H9 (cell line): ENCODE results near the gene SDHB. TPM values are rescaled to one million over a fixed set of nuclear protein-coding genes. Genes with fewer than 3 reads are reported as not detected.

ENCODE experiments used
- DNase-seq: peaks from one replicate; pipeline ENCODE4 v3.0.0-alpha.2; 2017
- H2AFZ ChIP-seq: one replicate; pipeline ENCODE4 v1.6.1; 2013; ENCODE audit warnings: mild to moderate bottlenecking, low read length, control low read depth, moderate library complexity
- H2AK5ac ChIP-seq: 2 replicates; pipeline ENCODE4 v1.6.1; 2013; ENCODE audit warnings: low read length, control low read depth, mixed read lengths; ENCODE audit not compliant: insufficient read length
- H2BK120ac ChIP-seq: one replicate; pipeline ENCODE4 v1.6.1; 2013; ENCODE audit warnings: low read depth, mild to moderate bottlenecking, low read length, control low read depth, inconsistent platforms; ENCODE audit not compliant: poor library complexity, severe bottlenecking
- H2BK12ac ChIP-seq: 2 replicates; pipeline ENCODE4 v1.6.1; 2013; ENCODE audit warnings: low read length, control low read depth, mixed read lengths, low read depth; ENCODE audit not compliant: insufficient read length
- H2BK15ac ChIP-seq: 2 replicates; pipeline ENCODE4 v1.6.1; 2013; ENCODE audit warnings: low read depth, low read length, control low read depth
- H2BK20ac ChIP-seq: one replicate; pipeline ENCODE4 v1.6.1; 2013; ENCODE audit warnings: low read depth, mild to moderate bottlenecking, low read length, control low read depth, inconsistent platforms; ENCODE audit not compliant: poor library complexity, severe bottlenecking
- H2BK5ac ChIP-seq: 2 replicates; pipeline ENCODE4 v1.6.1; 2013; ENCODE audit warnings: low read length, control low read depth, mixed read lengths; ENCODE audit not compliant: insufficient read length
- H3K14ac ChIP-seq: 2 replicates; pipeline ENCODE4 v1.6.1; 2013; ENCODE audit warnings: low read length, control low read depth; ENCODE audit not compliant: insufficient read depth
- H3K18ac ChIP-seq: 2 replicates; pipeline ENCODE4 v1.6.1; 2013; ENCODE audit warnings: low read depth, mild to moderate bottlenecking, mixed read lengths, low read length, control low read depth; ENCODE audit not compliant: insufficient read length
- H3K23ac ChIP-seq: 2 replicates; pipeline ENCODE4 v1.6.1; 2013; ENCODE audit warnings: low read length, control low read depth, mixed read lengths, low read depth; ENCODE audit not compliant: insufficient read length
- H3K23me2 ChIP-seq: 2 replicates; pipeline ENCODE4 v1.6.1; 2013; ENCODE audit warnings: low read depth, mild to moderate bottlenecking, mixed read lengths, low read length, control low read depth; ENCODE audit not compliant: insufficient read length, poor library complexity, severe bottlenecking
- H3K27ac ChIP-seq: 2 replicates; pipeline ENCODE4 v1.5.1; 2013; ENCODE audit warnings: low read length, control low read depth, mixed read lengths, low read depth; ENCODE audit not compliant: insufficient read length
- H3K27me3 ChIP-seq: 2 replicates; pipeline ENCODE4 v1.6.1; 2013; ENCODE audit warnings: low read length, control low read depth, inconsistent platforms; ENCODE audit not compliant: insufficient read depth
- H3K4ac ChIP-seq: 2 replicates; pipeline ENCODE4 v1.6.1; 2013; ENCODE audit warnings: low read depth, mild to moderate bottlenecking, control low read depth, inconsistent platforms, low read length, moderate library complexity
- H3K4me1 ChIP-seq: 2 replicates; pipeline ENCODE4 v1.6.1; 2013; ENCODE audit warnings: low read length, control low read depth, inconsistent platforms; ENCODE audit not compliant: insufficient read depth
- H3K4me2 ChIP-seq: 2 replicates; pipeline ENCODE4 v1.6.1; 2013; ENCODE audit warnings: low read length, control low read depth, mixed read lengths; ENCODE audit not compliant: insufficient read length, insufficient read depth
- H3K56ac ChIP-seq: 2 replicates; pipeline ENCODE4 v1.6.1; 2013; ENCODE audit warnings: low read depth, mild to moderate bottlenecking, mixed read lengths, low read length, control low read depth; ENCODE audit not compliant: insufficient read length
- H3K79me1 ChIP-seq: 2 replicates; pipeline ENCODE4 v1.6.1; 2013; ENCODE audit warnings: low read depth, mild to moderate bottlenecking, moderate library complexity, low read length, control low read depth, inconsistent platforms; ENCODE audit not compliant: insufficient read depth, poor library complexity, severe bottlenecking
- H3K79me2 ChIP-seq: 2 replicates; pipeline ENCODE4 v1.6.1; 2013; ENCODE audit warnings: low read length, control low read depth, inconsistent platforms; ENCODE audit not compliant: insufficient read depth
- H3K9ac ChIP-seq: 2 replicates; pipeline ENCODE4 v1.6.1; 2013; ENCODE audit warnings: low read length, control low read depth, mixed read lengths; ENCODE audit not compliant: insufficient read length; ENCODE audit errors: extremely low read depth
- H3K9me3 ChIP-seq: one replicate; pipeline ENCODE4 v1.6.1; 2013; ENCODE audit warnings: low read depth, low read length, inconsistent platforms; ENCODE audit not compliant: control insufficient read depth
- H3T11ph ChIP-seq: one replicate; pipeline ENCODE4 v1.6.1; 2013; ENCODE audit warnings: mild to moderate bottlenecking, low read length, control low read depth, inconsistent platforms
- H4K20me1 ChIP-seq: one replicate; pipeline ENCODE4 v1.6.1; 2013; ENCODE audit not compliant: control insufficient read depth, insufficient read length, insufficient read depth
- H4K5ac ChIP-seq: 2 replicates; pipeline ENCODE4 v1.6.1; 2013; ENCODE audit warnings: low read depth, mild to moderate bottlenecking, mixed read lengths, low read length, control low read depth; ENCODE audit not compliant: insufficient read length
- H4K8ac ChIP-seq: replicated peaks from 2 replicates; pipeline ENCODE4 v1.6.1; 2013; ENCODE audit warnings: low read length, control low read depth, mixed read lengths, low read depth; ENCODE audit not compliant: insufficient read length
- H4K91ac ChIP-seq: 2 replicates; pipeline ENCODE4 v1.6.1; 2013; ENCODE audit warnings: low read depth, mild to moderate bottlenecking, moderate library complexity, mixed read lengths, low read length, control low read depth; ENCODE audit not compliant: insufficient read length
- H3K27ac Mint-ChIP-seq, 3 experiments: 2 replicates in 2 of 3; 3 replicates in 1 of 3; pipeline ENCODE4 v1.8.0; 2020 to 2021; ENCODE audit warnings: mixed read lengths in 3 of 3, mild to moderate bottlenecking in 1 of 3, moderate library complexity in 1 of 3
- H3K27me3 Mint-ChIP-seq: 2 replicates; pipeline ENCODE4 v1.8.0; 2021; ENCODE audit warnings: low read depth, mild to moderate bottlenecking, moderate library complexity, mixed read lengths
- H3K36me3 Mint-ChIP-seq, 3 experiments: 2 replicates in 2 of 3; 3 replicates in 1 of 3; pipeline ENCODE4 v1.8.0; 2020 to 2021; ENCODE audit warnings: low read depth in 3 of 3, mixed read lengths in 3 of 3; ENCODE audit not compliant: insufficient read depth in 1 of 3
- H3K4me1 Mint-ChIP-seq, 2 experiments: 2 replicates each; pipeline ENCODE4 v1.8.0; 2020; ENCODE audit warnings: mixed read lengths in 2 of 2
- H3K4me3 Mint-ChIP-seq, 2 experiments: 2 replicates in 1 of 2; 3 replicates in 1 of 2; pipeline ENCODE4 v1.8.0; 2020 to 2021; ENCODE audit warnings: mild to moderate bottlenecking in 2 of 2, mixed read lengths in 2 of 2, moderate library complexity in 1 of 2
- H3K9me3 Mint-ChIP-seq, 2 experiments: 2 replicates in 1 of 2; 3 replicates in 1 of 2; pipeline ENCODE4 v1.8.0; 2020; ENCODE audit warnings: mild to moderate bottlenecking in 2 of 2, mixed read lengths in 2 of 2, moderate library complexity in 1 of 2
- WGBS: extraction: QIAGEN DNeasy Blood & Tissue Kit; methylation state at CpG from one replicate; pipeline ENCODE4 v1.1.7; 2013; ENCODE audit warnings: missing lambda C conversion rate, low lambda C conversion rate, mixed read lengths; ENCODE audit not compliant: insufficient read length; ENCODE audit errors: extremely low coverage; 5-methylcytosine and 5-hydroxymethylcytosine counted together
- total RNA-seq: library from RNA; stranded (reverse); gene quantifications from 2 replicates; pipeline ENCODE4 v1.2.1, GENCODE V29; 2021
- TF ChIP-seq, protein P1 (sequence below): fragments of 200-600 bp; sonication (generic); conservative IDR thresholded peaks from 3 replicates; pipeline ENCODE4 v1.8.0; 2021; ENCODE audit warnings: antibody characterized with exemption, mild to moderate bottlenecking

SDHB gene
- total RNA-seq, 1 experiment from 2014 or later = 77.5 TPM

GRCh38 chr1:17043676-17044075, 10.2 kb downstream of the SDHB start:
- H4K8ac ChIP-seq = no peak overlapping the region
- no peaks in the 10 kb centered on the region; the same call in 1 of the 2 replicates for H3K79me2 ChIP-seq
- H3K4me1 Mint-ChIP-seq = peaks cover 3 to 7% of the 10 kb centered on the region in 2 experiments
- H3K27ac ChIP-seq = no peak overlapping the region
- no peak overlapping the region for H2BK12ac ChIP-seq
- no peak overlapping the region for H2BK5ac ChIP-seq
- no peaks in the 10 kb centered on the region for H3K9me3 Mint-ChIP-seq
- no peaks in the 10 kb centered on the region for H3K27me3 Mint-ChIP-seq
- no peaks in the 10 kb centered on the region for H3K9me3 ChIP-seq
- no peaks in the 10 kb centered on the region for H3K23me2 ChIP-seq
- H3K4ac ChIP-seq = no peak overlapping the region
- H4K20me1 ChIP-seq = no peaks in the 10 kb centered on the region
- no peak for DNase-seq
- no peak overlapping the region for H4K5ac ChIP-seq
- no peak overlapping the region for H3T11ph ChIP-seq
- H3K4me2 ChIP-seq = no peak overlapping the region
- H3K4me3 Mint-ChIP-seq = no peak overlapping the region
- H2AFZ ChIP-seq = no peak overlapping the region
- no peak overlapping the region for H3K56ac ChIP-seq
- no peak overlapping the region for H4K91ac ChIP-seq
- H3K4me1 ChIP-seq = no peaks in the 10 kb centered on the region
- WGBS = no CpG with 5 or more reads among the region's 5 CpGs
- no peak overlapping the region for H2BK20ac ChIP-seq
- H3K79me1 ChIP-seq = no peaks in the 10 kb centered on the region
- no peak overlapping the region; a peak in 1 of 7 replicates for H3K27ac Mint-ChIP-seq
- no peak overlapping the region for H2BK120ac ChIP-seq
- H2AK5ac ChIP-seq = no peak overlapping the region
- no peak overlapping the region for H3K9ac ChIP-seq
- H3K18ac ChIP-seq = no peak overlapping the region
- H2BK15ac ChIP-seq = no peak overlapping the region
- H3K27me3 ChIP-seq = no peaks in the 10 kb centered on the region
- no peak overlapping the region for H3K23ac ChIP-seq
- no peak overlapping the region for H3K14ac ChIP-seq
- TF ChIP-seq, protein P1, sequence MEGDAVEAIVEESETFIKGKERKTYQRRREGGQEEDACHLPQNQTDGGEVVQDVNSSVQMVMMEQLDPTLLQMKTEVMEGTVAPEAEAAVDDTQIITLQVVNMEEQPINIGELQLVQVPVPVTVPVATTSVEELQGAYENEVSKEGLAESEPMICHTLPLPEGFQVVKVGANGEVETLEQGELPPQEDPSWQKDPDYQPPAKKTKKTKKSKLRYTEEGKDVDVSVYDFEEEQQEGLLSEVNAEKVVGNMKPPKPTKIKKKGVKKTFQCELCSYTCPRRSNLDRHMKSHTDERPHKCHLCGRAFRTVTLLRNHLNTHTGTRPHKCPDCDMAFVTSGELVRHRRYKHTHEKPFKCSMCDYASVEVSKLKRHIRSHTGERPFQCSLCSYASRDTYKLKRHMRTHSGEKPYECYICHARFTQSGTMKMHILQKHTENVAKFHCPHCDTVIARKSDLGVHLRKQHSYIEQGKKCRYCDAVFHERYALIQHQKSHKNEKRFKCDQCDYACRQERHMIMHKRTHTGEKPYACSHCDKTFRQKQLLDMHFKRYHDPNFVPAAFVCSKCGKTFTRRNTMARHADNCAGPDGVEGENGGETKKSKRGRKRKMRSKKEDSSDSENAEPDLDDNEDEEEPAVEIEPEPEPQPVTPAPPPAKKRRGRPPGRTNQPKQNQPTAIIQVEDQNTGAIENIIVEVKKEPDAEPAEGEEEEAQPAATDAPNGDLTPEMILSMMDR = no peak
- peaks cover 9 to 54% (median 41%) of the 10 kb centered on the region in 3 experiments; a peak in 6 of 7 replicates for H3K36me3 Mint-ChIP-seq
